Panc1 (cell line): ENCODE measurements around the gene DENND1B. TPM values are rescaled to one million over a fixed set of nuclear protein-coding genes. Genes with fewer than 3 reads are reported as not detected.

Source experiments
- ATAC-seq: fragments of 200-7000 bp; cut with Tn5 transposase; 2 replicates; pipeline ENCODE4 v1.9.1; 2020; ENCODE audit warnings: mild to moderate bottlenecking, moderate library complexity
- BruUV-seq: library from RNA; stranded (reverse); fragments of 400-500 nt; replicated peaks from 2 replicates; lab custom pipeline; 2021; lab: Mats Ljungman, UMichigan
- CTCF ChIA-PET: fragments of 300-600 bp; sonication (Branson Sonifier 250); formaldehyde crosslinking; loops from one replicate; lab custom pipeline; 2022; ENCODE audit warnings: antibody characterized with exemption; lab: Charles Lee
- POLR2A ChIA-PET: fragments of 300-600 bp; sonication (Branson Sonifier 250); formaldehyde crosslinking; loops from one replicate; lab custom pipeline; 2022; ENCODE audit warnings: antibody characterized with exemption; lab: Charles Lee
- DNase-seq: peaks from one replicate; pipeline ENCODE4 v3.0.0-alpha.2; 2010; ENCODE audit warnings: low read depth, low spot score
- H3K27ac ChIP-seq: 2 replicates; pipeline ENCODE4 v1.5.1; 2011; ENCODE audit warnings: mild to moderate bottlenecking, low read length, inconsistent platforms
- H3K27me3 ChIP-seq: fragments of 200-500 bp; sonication (Bioruptor generic); 2 replicates; pipeline ENCODE4 v1.6.0; 2014; ENCODE audit warnings: low read length, inconsistent platforms; ENCODE audit not compliant: control insufficient read depth, insufficient read depth
- H3K36me3 ChIP-seq: fragments of 200-500 bp; sonication (Bioruptor generic); 2 replicates; pipeline ENCODE4 v1.5.1; 2014; ENCODE audit warnings: inconsistent platforms, mild to moderate bottlenecking, low read length, moderate library complexity; ENCODE audit not compliant: control insufficient read depth, insufficient read depth
- H3K4me1 ChIP-seq: 2 replicates; pipeline ENCODE4 v1.5.1; 2011; ENCODE audit warnings: inconsistent platforms, mild to moderate bottlenecking, low read length, moderate library complexity; ENCODE audit not compliant: control insufficient read depth, insufficient read depth
- H3K4me3 ChIP-seq, 2 experiments: 2 replicates each; pipeline ENCODE4 v1.5.1; 2011 to 2012; ENCODE audit warnings: low read depth in 2 of 2, low read length in 2 of 2, mild to moderate bottlenecking in 2 of 2, inconsistent platforms in 1 of 2, moderate library complexity in 1 of 2
- H3K9me3 ChIP-seq: fragments of 200-500 bp; sonication (Bioruptor generic); 2 replicates; pipeline ENCODE4 v1.5.1; 2014; ENCODE audit warnings: low read depth, mild to moderate bottlenecking, inconsistent platforms, low read length, moderate library complexity; ENCODE audit not compliant: control insufficient read depth, insufficient read depth
- CTCF ChIP-seq: fragments of 450-650 bp; IDR thresholded peaks from 2 replicates; pipeline ENCODE4 v1.5.1; 2017; ENCODE audit warnings: mild to moderate bottlenecking
- POLR2AphosphoS5 ChIP-seq: IDR thresholded peaks from 2 replicates; pipeline ENCODE4 v1.6.1; 2012; ENCODE audit warnings: mild to moderate bottlenecking, low read depth, low read length, moderate library complexity
- REST ChIP-seq, 2 experiments: IDR thresholded peaks; 2 replicates each; pipeline ENCODE4 v1.6.1; 2011 to 2012; ENCODE audit warnings: low read depth in 2 of 2, control low read depth in 1 of 2, low read length in 1 of 2, mild to moderate bottlenecking in 1 of 2, moderate library complexity in 1 of 2; ENCODE audit not compliant: insufficient read depth in 1 of 2
- SIN3A ChIP-seq: IDR thresholded peaks from 2 replicates; pipeline ENCODE4 v1.6.1; 2012; ENCODE audit warnings: low read depth, mild to moderate bottlenecking, low read length, moderate library complexity, borderline replicate concordance; ENCODE audit not compliant: insufficient read depth
- TCF7L2 ChIP-seq: IDR thresholded peaks from 2 replicates; pipeline ENCODE4 v1.6.1; 2011; ENCODE audit warnings: mild to moderate bottlenecking, low read depth, low read length, inconsistent platforms
- in situ Hi-C: cut with HindIII; loops from 2 replicates; pipeline ENCODE4 v1.10.0; 2016; ENCODE audit warnings: low sequenced_read_pairs, low pct_unique_long_range_greater_than_20kb
- intact Hi-C: fragments of 100-400 bp; cut with micrococcal nuclease; formaldehyde crosslinking; loops from one replicate; pipeline ENCODE4 v1.10.0; 2022; ENCODE audit not compliant: unreplicated experiment
- total RNA-seq: library from RNA; stranded (reverse); gene quantifications from one replicate; pipeline ENCODE4 v1.2.1, GENCODE V29; 2021; ENCODE audit not compliant: unreplicated experiment

The DENND1B gene
- total RNA-seq, 1 experiment from 2014 or later = 7.7 TPM

GRCh38 chr1:197725976-197726375, 49.3 kb downstream of the DENND1B start:
- no TSS peak for BruUV-seq
- no peak overlapping the region for H3K4me3 ChIP-seq
- POLR2A ChIA-PET = no interaction called here
- H3K4me1 ChIP-seq = no peaks in the 10 kb centered on the region
- intact Hi-C loops (no loop called here), in situ Hi-C loops (no loop called here)
- TF ChIP-seq SIN3A (no peak), TCF7L2 (no peak), CTCF (no peak), POLR2AphosphoS5 (no peak), REST (IDR thresholded peaks at IDR 0.05; ENCODE audit: insufficient read depth in 1 of 2, low read depth in 2 of 2, low read length in 1 of 2) (no peak)
- peaks cover 22% of the 10 kb centered on the region for H3K9me3 ChIP-seq
- no peak for ATAC-seq
- CTCF ChIA-PET = no interaction called here
- no peaks in the 10 kb centered on the region for H3K36me3 ChIP-seq
- DNase-seq = no peak
- no peaks in the 10 kb centered on the region for H3K27me3 ChIP-seq
- H3K27ac ChIP-seq = no peak overlapping the region

- TF ChIP-seq TCF7L2 (no peak), SIN3A (no peak), CTCF (no peak), REST (IDR thresholded peaks at IDR 0.05; ENCODE audit: insufficient read depth in 1 of 2, low read depth in 2 of 2, low read length in 1 of 2) (no peak), POLR2AphosphoS5 (no peak)
- no peaks in the 10 kb centered on the region for H3K36me3 ChIP-seq
- no TSS peak for BruUV-seq
- DNase-seq = peak; percentile 18
- H3K4me3 ChIP-seq = no peak overlapping the region
- no peak overlapping the region for H3K27ac ChIP-seq
- in situ Hi-C loops (no loop called here), intact Hi-C loops (no loop called here)
- H3K4me1 ChIP-seq = no peaks in the 10 kb centered on the region
- no peaks in the 10 kb centered on the region for H3K27me3 ChIP-seq
- ChIA-PET POLR2A (no interaction called here), CTCF (no interaction called here)
- H3K9me3 ChIP-seq = peaks cover 22% of the 10 kb centered on the region
- ATAC-seq = no peak
Measured at GRCh38 chr1:197725044-197725443, 50.2 kb downstream of the DENND1B start.
